Thyroid gland (tissue), 4 donors: ENCODE measurements around the gene LHFPL4. TPM values are rescaled to one million over a fixed set of nuclear protein-coding genes. Genes with fewer than 3 reads are reported as not detected.
A peak's percentile ranks its signal among the peaks of the same experiment; 100 is the strongest.

Source experiments
- DNase-seq, 2 donors: peaks; one replicate each; pipeline ENCODE4 v3.0.0-alpha.2; 2019
- H3K27ac ChIP-seq, 3 donors: fragments of 200-600 bp; sonication (generic); 1 replicate in 2 of 3; 2 replicates in 1 of 3; pipeline ENCODE4 v1.5.1; 2016 to 2019; ENCODE audit warnings: mild to moderate bottlenecking in 1 of 3, moderate library complexity in 1 of 3
- H3K27me3 ChIP-seq: fragments of 200-600 bp; sonication (generic); one replicate; pipeline ENCODE4 v1.5.1; 2019
- H3K36me3 ChIP-seq, 2 donors: fragments of 200-600 bp; sonication (generic); one replicate each; pipeline ENCODE4 v1.5.1; 2016 to 2019
- H3K4me1 ChIP-seq, 2 donors: fragments of 200-600 bp; sonication (generic); one replicate each; pipeline ENCODE4 v1.5.1; 2017 to 2019
- H3K4me3 ChIP-seq, 3 donors: fragments of 200-600 bp; sonication (generic); replicated peaks in 1 of 3; 1 replicate in 2 of 3; 2 replicates in 1 of 3; pipeline ENCODE4 v1.5.1; 2016; ENCODE audit warnings: mild to moderate bottlenecking in 1 of 3
- H3K9me3 ChIP-seq: fragments of 200-600 bp; sonication (generic); one replicate; pipeline ENCODE4 v1.5.1; 2017
- CTCF ChIP-seq, 6 experiments: fragments of 200-600 bp in 3 of 6; fragments of 450-650 bp in 3 of 6; sonication (generic) in 3 of 6; IDR thresholded peaks; one replicate each; pipeline ENCODE4 v1.5.1; 2016 to 2019; ENCODE audit warnings: antibody characterized with exemption in 6 of 6, mild to moderate bottlenecking in 2 of 6, inconsistent platforms in 1 of 6, moderate library complexity in 1 of 6
- POLR2A ChIP-seq, 2 donors: fragments of 450-650 bp; IDR thresholded peaks; one replicate each; pipeline ENCODE4 v1.6.1; 2017; ENCODE audit warnings: antibody characterized with exemption in 2 of 2, mild to moderate bottlenecking in 2 of 2, moderate library complexity in 1 of 2
- WGBS, 2 donors: methylation state at CpG; one replicate each; pipeline ENCODE4 v1.1.5; 2017; 5-methylcytosine and 5-hydroxymethylcytosine counted together
- intact Hi-C: fragments of 100-400 bp; cut with DNase I; formaldehyde crosslinking; loops from one replicate; pipeline ENCODE4 v1.15.1; 2023
- total RNA-seq, 4 donors: library from RNA; depleted of rRNA; stranded (reverse); fragments of >200 nt; gene quantifications; one replicate each; pipeline ENCODE4 v1.2.3, GENCODE V29; 2016

LHFPL4 gene
- total RNA-seq, 4 donors from 2014 or later, result 0.11 to 0.13 TPM; not detected in 2

GRCh38 chr3:9501226-9501625 lies 52.4 kb downstream of the LHFPL4 start:
- H3K4me3 ChIP-seq, result no peak overlapping the region
- WGBS, 2 donors, result 64 to 86% methylated on average over 5 of the region's 6 CpGs
- H3K9me3 ChIP-seq, result no peaks in the 10 kb centered on the region
- no peak overlapping the region for H3K27ac ChIP-seq
- H3K27me3 ChIP-seq, result no peaks in the 10 kb centered on the region
- TF ChIP-seq POLR2A (IDR thresholded peaks at IDR 0.05) (no peak), CTCF (IDR thresholded peaks at IDR 0.05) (no peak)
- peaks cover 7 to 14% of the 10 kb centered on the region in 2 donors for H3K4me1 ChIP-seq
- no peak for DNase-seq
- no peaks in the 10 kb centered on the region for H3K36me3 ChIP-seq
- intact Hi-C loops, result loop anchor here (10.0 kb wide), 1 partner anchor 234 kb away; the partner anchor contains the start of gene BRPF1

- H3K36me3 ChIP-seq, result no peaks in the 10 kb centered on the region
- H3K4me3 ChIP-seq, result no peak overlapping the region
- peak; percentile 54 to 67 for DNase-seq
- TF ChIP-seq POLR2A (IDR thresholded peaks at IDR 0.05) (no peak), CTCF (IDR thresholded peaks at IDR 0.05) (peak in 5 of 6 experiments; percentile 34 to 65 (median 46))
- no peaks in the 10 kb centered on the region for H3K9me3 ChIP-seq
- intact Hi-C loops, result loop anchor here (10.0 kb wide), 1 partner anchor 234 kb away; the partner anchor contains the start of gene BRPF1
- no peaks in the 10 kb centered on the region for H3K27me3 ChIP-seq
- H3K27ac ChIP-seq, result no peak overlapping the region
- peaks cover 7 to 14% of the 10 kb centered on the region in 2 donors for H3K4me1 ChIP-seq
- WGBS, 2 donors, result 15 to 19% methylated on average over 27 to 34 of the region's 39 CpGs
These were observed 53.2 kb downstream of the LHFPL4 start for GRCh38 chr3:9500108-9501050.

- H3K9me3 ChIP-seq, result no peaks in the 10 kb centered on the region
- H3K27me3 ChIP-seq, result no peaks in the 10 kb centered on the region
- no peak overlapping the region for H3K27ac ChIP-seq
- TF ChIP-seq POLR2A (IDR thresholded peaks at IDR 0.05), result no peak
- TF ChIP-seq CTCF (IDR thresholded peaks at IDR 0.05), result no peak
- WGBS, 2 donors, result 11% methylated on average over 19 of the region's 19 CpGs
- peaks cover 7 to 14% of the 10 kb centered on the region in 2 donors for H3K4me1 ChIP-seq
- DNase-seq, result peak in 1 of 2 donors; percentile 17
- no peaks in the 10 kb centered on the region for H3K36me3 ChIP-seq
- H3K4me3 ChIP-seq, result no peak overlapping the region
- intact Hi-C loops, result loop anchor here (10.0 kb wide), 1 partner anchor 235 kb away; the partner anchor contains the start of gene BRPF1
These were observed 54.0 kb downstream of the LHFPL4 start for GRCh38 chr3:9499455-9500107.

GRCh38 chr3:9498781-9499180 lies 54.8 kb downstream of the LHFPL4 start:
- Histone ChIP-seq H3K27ac (no peak overlapping the region), H3K9me3 (no peaks in the 10 kb centered on the region), H3K4me3 (no peak overlapping the region), H3K36me3 (no peaks in the 10 kb centered on the region), H3K4me1 (peaks cover 7 to 14% of the 10 kb centered on the region in 2 donors), H3K27me3 (no peaks in the 10 kb centered on the region)
- no peak for DNase-seq
- WGBS, 2 donors, result 76 to 82% methylated on average over 4 to 6 of the region's 6 CpGs
- intact Hi-C loops, result no loop called here
- TF ChIP-seq POLR2A (IDR thresholded peaks at IDR 0.05) (no peak), CTCF (IDR thresholded peaks at IDR 0.05) (no peak)
